GM12878 (cell line): ENCODE data around the gene USP14. TPM values are rescaled to one million over a fixed set of nuclear protein-coding genes. Genes with fewer than 3 reads are reported as not detected.

Source experiments
- BCLAF1 ChIP-seq: fragments of 450-650 bp; IDR thresholded peaks from 2 replicates; pipeline ENCODE4 v1.6.1; 2017; ENCODE audit warnings: antibody characterized with exemption, mild to moderate bottlenecking, moderate library complexity
- BHLHE40 ChIP-seq, 2 experiments: fragments of 450-650 bp in 1 of 2; IDR thresholded peaks; 2 replicates each; pipeline ENCODE4 v1.6.1; 2011 to 2017; ENCODE audit warnings: low read depth in 2 of 2, borderline replicate concordance in 1 of 2, improper control_type of control experiment in 1 of 2, low read length in 1 of 2, mild to moderate bottlenecking in 1 of 2
- CHD2 ChIP-seq: IDR thresholded peaks from 2 replicates; pipeline ENCODE4 v1.6.1; 2011; ENCODE audit warnings: low read depth, low read length, improper control_type of control experiment, borderline replicate concordance
- CREM ChIP-seq: IDR thresholded peaks from 2 replicates; pipeline ENCODE4 v1.6.1; 2014; ENCODE audit warnings: antibody characterized with exemption, low read depth
- EP300 ChIP-seq, 2 experiments: fragments of 150-350 bp in 1 of 2; IDR thresholded peaks; 2 replicates each; pipeline ENCODE4 v1.6.1; 2011 to 2012; ENCODE audit warnings: low read depth in 2 of 2, low read length in 2 of 2, borderline replicate concordance in 1 of 2, improper control_type of control experiment in 1 of 2, inconsistent platforms in 1 of 2; ENCODE audit not compliant: control insufficient read depth in 1 of 2
- ETV6 ChIP-seq, 2 experiments: fragments of 450-650 bp in 1 of 2; IDR thresholded peaks in 1 of 2; conservative IDR thresholded peaks in 1 of 2; 2 replicates each; pipeline ENCODE4 v1.6.1; 2014; ENCODE audit warnings: antibody characterized with exemption in 1 of 2, borderline replicate concordance in 1 of 2, low read depth in 1 of 2, mild to moderate bottlenecking in 1 of 2, moderate library complexity in 1 of 2
- FOS ChIP-seq: IDR thresholded peaks from 3 replicates; pipeline ENCODE4 v1.6.1; 2011; ENCODE audit warnings: borderline replicate concordance; ENCODE audit not compliant: insufficient read length; ENCODE audit errors: extremely low read depth
- GATAD2B ChIP-seq: fragments of 450-650 bp; conservative IDR thresholded peaks from 2 replicates; pipeline ENCODE4 v1.6.1; 2017; ENCODE audit warnings: low read depth, mild to moderate bottlenecking, moderate library complexity
- HSF1 ChIP-seq: fragments of 150-350 bp; IDR thresholded peaks from 2 replicates; pipeline ENCODE4 v1.6.1; 2014; ENCODE audit warnings: mild to moderate bottlenecking, low read depth, low read length
- KLF5 ChIP-seq: fragments of 450-650 bp; IDR thresholded peaks from 2 replicates; pipeline ENCODE4 v1.6.1; 2014; ENCODE audit warnings: mild to moderate bottlenecking; ENCODE audit not compliant: partially characterized antibody
- MYB ChIP-seq: fragments of 150-350 bp; IDR thresholded peaks from 2 replicates; pipeline ENCODE4 v1.6.1; 2014; ENCODE audit warnings: mild to moderate bottlenecking, low read depth, low read length, borderline replicate concordance
- PML ChIP-seq: IDR thresholded peaks from 2 replicates; pipeline ENCODE4 v1.6.1; 2012; ENCODE audit warnings: low read length, inconsistent platforms
- POLR2AphosphoS5 ChIP-seq: IDR thresholded peaks from 2 replicates; pipeline ENCODE4 v1.6.1; 2011; ENCODE audit warnings: mild to moderate bottlenecking, low read length, inconsistent platforms
- SMC3 ChIP-seq: IDR thresholded peaks from 2 replicates; pipeline ENCODE4 v1.6.1; 2011; ENCODE audit warnings: low read length, improper control_type of control experiment, borderline replicate concordance
- SPI1 ChIP-seq: IDR thresholded peaks from 2 replicates; pipeline ENCODE4 v1.6.1; 2011; ENCODE audit warnings: low read depth, mild to moderate bottlenecking, low read length, moderate library complexity, borderline replicate concordance; ENCODE audit not compliant: insufficient read depth
- SREBF1 ChIP-seq: IDR thresholded peaks from 2 replicates; pipeline ENCODE4 v1.6.1; 2012; ENCODE audit warnings: mild to moderate bottlenecking, low read length
- SREBF2 ChIP-seq: IDR thresholded peaks from 2 replicates; pipeline ENCODE4 v1.6.1; 2012; ENCODE audit warnings: mild to moderate bottlenecking, low read length
- ZNF384 ChIP-seq: IDR thresholded peaks from 2 replicates; pipeline ENCODE4 v1.6.1; 2012; ENCODE audit warnings: low read depth, mild to moderate bottlenecking, low read length, improper control_type of control experiment, borderline replicate concordance
- ZNF592 ChIP-seq: fragments of 450-650 bp; IDR thresholded peaks from 2 replicates; pipeline ENCODE4 v1.6.1; 2017; ENCODE audit warnings: mild to moderate bottlenecking, moderate library complexity
- ZNF622 ChIP-seq: fragments of 450-650 bp; IDR thresholded peaks from 2 replicates; pipeline ENCODE4 v1.6.1; 2017; ENCODE audit warnings: mild to moderate bottlenecking, inconsistent platforms
- polyA plus RNA-seq, 11 experiments: library from polyadenylated mRNA; depleted of rRNA in 4 of 11; unstranded in 6 of 11; stranded (reverse) in 5 of 11; fragments of >200 nt; fragmentation: Nextera tagmentation in 4 of 11; fragmentation: Illumina TruSeq in 1 of 11; extraction: Ambion mirVana in 4 of 11; extraction: Trizol in 1 of 11; gene quantifications; 1 replicate in 1 of 11; 2 replicates in 10 of 11; pipeline versions ENCODE4 v1.2.1 to v1.2.3, GENCODE V29; 2011 to 2016; ENCODE audit warnings: inconsistent platforms in 2 of 11, missing spikeins in 2 of 11, low read depth in 1 of 11
- total RNA-seq, 4 experiments: library from RNA; depleted of rRNA in 3 of 4; stranded (reverse); fragments of >200 nt in 3 of 4; fragmentation: Illumina TruSeq in 1 of 4; extraction: Trizol in 1 of 4; gene quantifications; 2 replicates each; pipeline versions ENCODE4 v1.2.1 to v1.2.3, GENCODE V29; 2013 to 2021

The USP14 gene
- total and polyA plus RNA-seq, 10 of the 15 experiments (the other 5 are each of a cell fraction or from before 2014, with no cell fraction given), result 14.3 to 127 (median 29.6) TPM

GRCh38 chr18:158128-159036 is at the start of gene USP14 (continued):
- peak; percentile 25; the same call in 1 of the 2 replicates for TF ChIP-seq HSF1
- TF ChIP-seq GATAD2B, result peak; percentile 85; the same call in 1 of the 2 replicates
- no peak for TF ChIP-seq ZNF592
- TF ChIP-seq SREBF1, result no peak
- TF ChIP-seq MYB, result no peak
- TF ChIP-seq POLR2AphosphoS5, result peak; percentile 70; the same call in 1 of the 2 replicates
- no peak for TF ChIP-seq BCLAF1
- 0 out of 2 replicates have a peak, but pooled peaks have one; percentile 20 for TF ChIP-seq SREBF2
- TF ChIP-seq SMC3, result no peak
- TF ChIP-seq BHLHE40 (IDR thresholded peaks at IDR 0.05; ENCODE audit: borderline replicate concordance in 1 of 2, low read depth in 2 of 2, low read length in 1 of 2), result peak; percentile 87 to 95
- no peak for TF ChIP-seq SPI1
- TF ChIP-seq FOS, result no peak
- TF ChIP-seq ETV6 (conservative IDR thresholded peaks at IDR 0.05 in 1 of 2, IDR thresholded peaks at IDR 0.05 in 1 of 2; ENCODE audit: borderline replicate concordance in 1 of 2, low read depth in 1 of 2), result no peak
- TF ChIP-seq ZNF384, result no peak
- TF ChIP-seq PML, result no peak
- 0 out of 2 replicates have a peak, but pooled peaks have one; percentile 23 for TF ChIP-seq CHD2
- no peak for TF ChIP-seq KLF5
- TF ChIP-seq EP300 (IDR thresholded peaks at IDR 0.05; ENCODE audit: borderline replicate concordance in 1 of 2, control insufficient read depth in 1 of 2, low read depth in 2 of 2, low read length in 2 of 2), result no peak
- TF ChIP-seq CREM, result peak; percentile 99
- no peak for TF ChIP-seq ZNF622
